Liver (tissue), 2 donors: Measurements from ENCODE around the gene LPP.

Experiments
- CTCF ChIP-seq: fragments of 150-350 bp; IDR thresholded peaks from 2 replicates; pipeline ENCODE4 v1.5.1; 2017; ENCODE audit warnings: improper control_type of control experiment, low read depth, low read length; ENCODE audit not compliant: missing input control
- FOXA1 ChIP-seq: IDR thresholded peaks from 2 replicates; pipeline ENCODE4 v1.6.1; 2016; ENCODE audit warnings: antibody characterized with exemption
- MAX ChIP-seq: IDR thresholded peaks from 2 replicates; pipeline ENCODE4 v1.6.1; 2016; ENCODE audit warnings: antibody characterized with exemption
- REST ChIP-seq: IDR thresholded peaks from 2 replicates; pipeline ENCODE4 v1.6.1; 2016; ENCODE audit warnings: antibody characterized with exemption, mild to moderate bottlenecking
- ZBTB33 ChIP-seq: IDR thresholded peaks from 2 replicates; pipeline ENCODE4 v1.6.1; 2016; ENCODE audit warnings: antibody characterized with exemption
- donor health status: healthy.

GRCh38 chr3:188711881-188712247 lies 557.9 kb downstream of the LPP start:
- no peak for TF ChIP-seq CTCF
- no peak for TF ChIP-seq ZBTB33
- no peak for TF ChIP-seq FOXA1
- no peak for TF ChIP-seq MAX
- no peak for TF ChIP-seq REST
